Fibroblast of skin of left biceps (primary cell): ENCODE measurements around the gene CDC42EP5.
"Not testable (repeated sequence)": the region's sequence is repeated elsewhere in the genome, so short reads cannot be mapped to it uniquely, and the experiment has no call there.

ENCODE experiments used
- DNase-seq, 2 experiments: peaks; one replicate each; pipeline ENCODE4 v3.0.0-alpha.2; 2013; ENCODE audit warnings: low read depth in 2 of 2

CDC42EP5 gene, protein sequence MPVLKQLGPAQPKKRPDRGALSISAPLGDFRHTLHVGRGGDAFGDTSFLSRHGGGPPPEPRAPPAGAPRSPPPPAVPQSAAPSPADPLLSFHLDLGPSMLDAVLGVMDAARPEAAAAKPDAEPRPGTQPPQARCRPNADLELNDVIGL

DNA sequence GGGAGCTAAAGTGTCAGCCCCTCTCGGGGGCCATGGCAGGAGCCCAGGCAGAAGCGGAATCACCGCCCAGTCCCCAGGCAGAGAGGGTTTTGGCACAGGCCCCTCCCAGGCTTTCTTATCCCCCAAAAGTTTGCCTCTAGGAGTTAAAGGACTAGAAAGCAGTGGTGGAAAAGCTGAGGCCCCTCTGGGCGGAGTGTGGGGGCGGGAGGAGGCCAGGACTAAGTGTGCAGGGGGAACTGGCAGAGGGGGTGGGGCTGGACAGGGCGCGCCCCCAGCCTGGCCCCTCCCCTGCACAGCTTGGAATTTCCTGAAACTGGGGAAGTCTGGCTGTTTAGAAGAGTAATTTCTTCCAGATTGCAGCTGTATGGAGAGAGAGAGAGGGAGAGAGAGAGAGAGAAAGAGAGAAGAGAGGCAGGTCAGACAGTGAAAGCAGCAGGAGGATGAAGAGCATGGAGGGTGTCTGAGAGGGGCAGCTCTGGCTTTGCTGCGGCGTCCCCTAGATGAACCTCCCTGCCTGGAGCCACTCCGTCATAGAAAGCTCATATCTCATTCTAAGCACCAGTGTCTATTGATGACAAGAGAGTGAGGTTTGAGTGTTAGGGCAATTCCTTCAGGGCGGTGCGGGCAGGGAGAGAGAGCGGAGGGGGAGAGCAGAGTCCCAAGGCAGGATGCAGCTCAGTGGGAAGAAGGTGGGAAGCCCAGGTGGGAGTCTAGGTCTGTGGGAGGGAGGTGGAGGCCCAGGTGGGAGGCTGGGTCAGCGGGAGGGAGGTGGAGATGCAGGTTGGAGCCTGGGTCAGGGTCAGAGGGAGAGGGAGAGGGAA lies at the start of gene CDC42EP5:
Gene CDC42EP5, minus strand, starts transcription at position 226 of the 821 bp plus-strand sequence. CDS start 7,749 bp downstream, outside the sequence.
- DNase-seq, result peak; percentile 87 to 88

DNA sequence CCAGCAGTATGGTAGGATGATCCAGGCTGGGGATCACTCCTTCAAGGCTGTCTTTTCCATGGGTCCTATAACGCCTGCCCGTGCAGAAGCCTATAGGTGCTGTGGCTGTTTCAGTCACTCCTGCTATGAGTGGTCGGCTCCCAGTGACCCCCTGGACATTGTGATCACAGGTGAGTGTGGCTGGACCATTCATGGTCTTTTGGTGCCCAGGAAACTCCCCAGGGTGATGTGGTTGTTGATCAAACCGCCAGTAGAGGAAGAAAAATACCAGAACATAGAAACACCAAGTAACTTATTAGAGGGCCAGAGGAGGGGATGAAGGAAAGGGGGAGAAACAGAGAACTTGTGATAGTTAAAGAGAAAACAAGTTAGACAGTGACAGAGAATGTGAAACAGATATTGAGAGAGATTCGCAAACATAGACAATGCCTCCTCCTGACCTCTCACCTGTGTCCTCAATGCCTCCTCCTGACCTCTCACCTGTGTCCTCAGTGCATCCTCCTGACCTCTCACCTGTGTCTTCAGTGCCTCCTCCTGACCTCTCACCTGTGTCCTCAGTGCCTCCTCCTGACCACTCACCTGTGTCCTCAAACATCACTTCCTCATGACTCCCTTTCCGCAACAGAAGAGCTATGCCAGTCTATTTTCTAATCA lies 48.9 kb upstream of the CDC42EP5 start:
- no peak for DNase-seq

DNA sequence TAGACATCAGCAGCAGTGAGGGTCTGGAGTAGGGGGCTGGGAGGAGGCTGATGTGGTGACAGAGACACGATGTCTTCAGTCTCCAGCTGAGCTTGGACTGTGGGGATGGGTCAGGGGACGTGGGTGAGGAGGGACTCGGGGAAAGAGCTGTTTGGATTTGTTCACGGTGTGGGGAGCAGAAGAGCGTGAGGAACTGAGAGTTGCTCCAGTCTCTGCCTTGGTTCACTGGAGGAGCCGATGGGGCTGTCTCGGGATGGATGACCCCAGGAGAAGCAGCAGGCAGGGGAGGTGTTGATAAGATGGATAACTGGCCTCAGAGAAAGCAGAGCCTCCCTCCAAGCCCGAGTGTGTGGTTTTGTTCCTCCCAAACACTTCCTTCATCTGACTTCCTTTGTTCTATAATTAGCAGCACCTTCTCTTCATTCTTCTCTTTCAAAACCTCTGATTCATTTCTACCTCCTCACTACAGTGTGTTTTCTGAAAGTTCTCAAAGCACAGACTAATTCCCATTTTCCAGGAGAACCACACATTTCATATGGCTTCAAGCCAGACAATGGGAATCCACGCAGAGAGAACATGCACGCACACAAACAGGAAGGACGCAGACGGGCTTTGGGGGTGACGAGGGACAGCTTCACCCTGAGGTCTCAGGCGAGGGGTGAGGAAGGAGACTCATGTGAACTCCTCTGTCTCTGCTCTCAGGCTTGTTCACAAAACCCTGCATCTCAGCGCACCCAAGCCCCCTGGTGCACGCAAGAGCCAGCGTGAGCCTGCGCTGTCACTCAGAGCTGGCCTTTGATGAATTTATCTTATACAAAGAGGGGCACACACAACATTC lies 48.1 kb upstream of the CDC42EP5 start:
- no peak for DNase-seq

DNA sequence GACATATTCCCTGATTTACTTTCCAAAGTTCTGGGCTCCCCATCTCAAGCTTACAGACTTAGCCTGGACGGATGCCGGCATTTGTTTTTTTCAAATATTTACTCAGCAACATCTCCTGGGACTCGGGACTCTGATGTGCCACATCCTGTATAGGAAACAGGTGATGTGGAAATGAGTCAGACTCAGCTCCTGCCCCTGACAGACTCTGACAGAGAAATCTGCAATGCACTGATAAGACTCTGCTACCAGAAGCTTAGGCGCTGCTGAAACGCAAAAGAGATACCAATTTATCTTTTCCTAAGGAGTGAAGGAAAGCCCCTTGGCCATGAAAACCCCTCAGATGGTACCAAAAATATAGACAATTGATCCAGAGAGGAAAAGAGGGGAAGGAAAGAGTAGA lies 45.7 kb upstream of the CDC42EP5 start:
- no peak for DNase-seq

DNA sequence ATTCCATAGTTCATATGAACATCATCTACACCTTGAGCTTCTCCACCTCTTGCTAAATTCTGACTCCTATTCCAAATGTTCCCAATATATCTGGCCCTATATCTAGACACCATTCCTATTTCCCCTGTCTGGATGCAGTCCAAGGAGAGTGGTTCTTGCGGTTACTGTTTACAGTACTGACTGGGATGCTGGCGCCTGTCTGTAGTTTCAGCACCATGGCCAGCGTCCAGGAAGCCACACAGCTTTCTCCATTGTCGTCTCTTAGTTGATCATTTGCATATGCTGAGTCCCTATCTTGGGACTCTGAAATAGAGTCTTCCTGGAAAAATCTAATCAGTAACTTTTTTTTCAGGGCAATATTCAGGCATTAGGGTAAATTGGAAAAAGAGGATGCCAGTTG lies 44.4 kb upstream of the CDC42EP5 start:
- no peak for DNase-seq

DNA sequence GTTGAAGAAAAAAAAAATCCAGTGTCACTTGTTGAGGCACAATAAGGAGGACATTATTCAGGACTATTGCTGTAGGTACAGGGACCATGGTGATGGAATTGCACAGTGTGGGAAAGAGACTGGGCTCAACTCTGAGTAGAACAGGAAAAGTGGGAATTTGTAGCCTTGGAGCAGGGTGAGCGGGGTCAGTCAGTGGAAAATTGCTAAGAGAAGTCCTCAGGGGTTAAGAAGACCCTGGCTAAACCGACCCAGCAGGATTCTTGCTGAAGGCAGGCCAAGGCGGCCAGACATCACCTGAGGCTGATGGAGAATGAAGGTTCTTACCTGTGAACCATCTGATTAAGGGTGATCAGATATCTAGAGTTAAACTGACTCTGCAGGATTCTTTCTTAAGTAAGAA lies 42.1 kb upstream of the CDC42EP5 start:
- no peak for DNase-seq

DNA sequence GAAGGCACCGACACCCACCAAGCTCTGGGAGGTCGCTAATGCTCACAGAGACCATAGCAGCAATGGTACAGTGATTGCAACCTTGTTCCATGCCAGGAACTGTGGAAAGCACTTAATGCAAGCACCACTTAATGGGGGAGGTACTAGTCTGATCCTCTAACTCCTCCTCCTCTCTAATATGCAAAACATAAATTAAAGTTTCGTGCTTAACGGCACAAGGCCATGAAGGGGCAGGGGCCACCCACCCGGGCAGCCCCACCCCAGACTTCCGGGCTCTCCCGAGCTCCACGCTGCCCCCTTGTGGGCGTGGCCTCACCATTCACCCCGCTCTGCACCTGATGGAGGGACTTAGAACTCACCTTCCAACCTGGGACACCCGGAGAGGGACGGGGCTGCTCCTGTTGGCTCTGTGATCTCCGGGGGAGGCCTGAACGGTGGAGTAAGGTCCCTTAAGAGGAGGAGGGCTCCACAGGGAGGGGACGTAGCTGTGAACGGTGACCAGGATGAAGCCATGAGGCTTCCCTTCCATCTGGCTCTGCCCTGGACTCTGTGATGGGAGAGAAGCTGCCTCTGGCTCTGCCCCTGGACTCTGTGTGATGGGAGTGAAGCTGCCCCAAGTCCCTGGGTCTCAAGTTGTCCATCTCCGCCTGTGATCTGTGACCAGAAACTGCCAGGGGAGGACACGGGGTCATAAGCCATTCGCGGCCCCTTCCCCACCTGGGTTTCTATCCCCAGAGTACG lies 36.3 kb upstream of the CDC42EP5 start:
- not testable (repeated sequence) for DNase-seq

DNA sequence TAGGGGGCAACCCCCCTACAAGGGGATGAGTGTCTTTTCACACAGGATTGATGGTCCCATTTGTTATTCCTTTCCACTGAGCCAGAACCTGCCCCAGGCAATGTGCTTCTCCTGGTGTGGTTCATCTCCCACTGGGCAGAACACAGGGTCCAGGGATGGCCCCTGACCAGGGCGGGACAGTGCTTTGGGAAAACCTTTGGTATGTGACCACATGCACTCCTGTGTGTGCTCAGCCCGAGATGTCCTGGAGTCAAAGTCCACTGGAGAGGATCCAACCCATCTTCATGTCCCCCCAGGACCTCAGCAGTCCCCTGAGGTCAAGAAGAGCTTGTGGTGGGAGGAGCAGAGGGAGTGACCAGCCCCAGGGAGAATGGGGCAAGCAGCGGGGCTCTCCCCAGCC lies 35.4 kb upstream of the CDC42EP5 start:
- not testable (repeated sequence) for DNase-seq

DNA sequence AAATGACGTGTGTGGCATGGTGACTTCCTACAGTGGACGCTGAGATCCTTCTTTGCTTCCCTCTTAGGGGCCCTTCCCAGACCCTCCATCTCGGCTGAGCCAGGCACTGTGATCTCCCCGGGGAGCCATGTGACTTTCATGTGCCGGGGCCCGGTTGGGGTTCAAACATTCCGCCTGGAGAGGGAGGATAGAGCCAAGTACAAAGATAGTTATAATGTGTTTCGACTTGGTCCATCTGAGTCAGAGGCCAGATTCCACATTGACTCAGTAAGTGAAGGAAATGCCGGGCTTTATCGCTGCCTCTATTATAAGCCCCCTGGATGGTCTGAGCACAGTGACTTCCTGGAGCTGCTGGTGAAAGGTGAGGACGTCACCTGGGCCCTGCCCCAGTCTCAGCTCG lies 34.7 kb upstream of the CDC42EP5 start:
- DNase-seq, result no peak

DNA sequence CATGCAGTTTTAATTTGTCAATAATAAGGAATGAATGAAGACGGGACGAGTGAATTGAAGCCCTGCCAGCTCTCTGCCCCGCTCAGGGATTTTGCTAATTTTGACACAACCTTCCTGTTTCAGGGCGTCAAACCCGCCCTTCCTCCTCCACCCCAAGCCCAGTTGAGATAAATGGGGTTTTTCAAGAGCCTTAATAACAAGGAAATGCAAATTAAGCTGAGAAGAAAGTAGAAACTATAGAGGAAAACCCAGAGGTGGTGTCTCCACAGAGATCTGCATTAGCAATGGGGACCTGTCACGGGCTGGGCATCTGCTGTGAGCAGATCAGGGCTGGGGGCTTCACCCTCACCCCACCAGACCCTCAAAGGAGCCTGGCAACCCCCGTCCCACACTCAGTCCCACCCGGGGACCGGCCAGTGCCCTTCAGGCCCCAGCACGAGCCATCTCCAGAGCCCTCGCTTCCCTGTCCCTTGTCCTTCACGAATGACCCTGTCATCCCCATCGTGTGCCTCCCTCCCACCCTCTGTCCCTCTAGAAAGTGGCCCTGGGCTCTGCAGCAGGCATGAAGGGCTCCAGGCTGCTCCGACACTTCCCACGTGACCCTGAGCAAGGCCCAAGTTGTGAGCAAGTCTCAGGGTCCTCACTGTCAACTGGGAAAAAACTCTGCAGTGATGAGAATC lies 34.1 kb upstream of the CDC42EP5 start:
- DNase-seq, result not testable (repeated sequence)

DNA sequence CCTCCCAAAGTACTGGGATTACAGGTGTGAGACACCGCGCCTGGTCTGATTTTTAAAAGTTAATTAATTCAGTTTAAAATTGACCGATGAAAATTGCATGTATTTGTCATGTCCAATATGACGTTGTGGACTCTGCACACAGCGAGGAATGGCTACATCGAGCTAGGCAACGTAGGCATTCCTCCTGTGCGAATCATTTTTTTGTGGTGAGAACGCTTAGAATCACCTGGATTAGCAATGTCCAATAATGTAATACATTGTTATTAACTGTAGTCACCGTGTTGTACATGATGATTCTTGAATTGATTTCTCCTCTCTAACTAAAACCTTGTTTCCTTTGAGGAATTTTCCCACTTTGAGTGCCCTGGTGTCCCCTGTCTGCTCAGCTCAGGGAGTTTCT lies 33.0 kb upstream of the CDC42EP5 start:
- DNase-seq, result no peak

DNA sequence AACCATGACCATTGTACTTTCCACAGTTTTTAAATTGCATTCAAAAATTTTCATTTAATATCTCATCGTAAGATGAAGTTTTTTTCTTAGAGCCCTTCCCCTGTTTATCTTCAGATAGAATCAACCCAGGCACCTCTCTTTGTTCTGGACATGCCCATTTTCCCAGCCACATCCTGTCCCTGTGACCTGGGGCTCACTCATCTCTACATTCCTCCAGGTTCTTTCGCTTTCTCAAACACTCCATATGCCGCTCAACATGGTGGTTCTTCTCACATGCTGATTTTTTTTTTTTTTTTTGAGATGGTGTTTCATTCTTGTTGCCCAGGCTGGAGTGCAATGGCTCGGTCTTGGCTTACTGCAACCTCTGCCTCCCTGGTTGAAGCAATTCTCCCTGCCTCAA lies 32.4 kb upstream of the CDC42EP5 start:
- not testable (repeated sequence) for DNase-seq

DNA sequence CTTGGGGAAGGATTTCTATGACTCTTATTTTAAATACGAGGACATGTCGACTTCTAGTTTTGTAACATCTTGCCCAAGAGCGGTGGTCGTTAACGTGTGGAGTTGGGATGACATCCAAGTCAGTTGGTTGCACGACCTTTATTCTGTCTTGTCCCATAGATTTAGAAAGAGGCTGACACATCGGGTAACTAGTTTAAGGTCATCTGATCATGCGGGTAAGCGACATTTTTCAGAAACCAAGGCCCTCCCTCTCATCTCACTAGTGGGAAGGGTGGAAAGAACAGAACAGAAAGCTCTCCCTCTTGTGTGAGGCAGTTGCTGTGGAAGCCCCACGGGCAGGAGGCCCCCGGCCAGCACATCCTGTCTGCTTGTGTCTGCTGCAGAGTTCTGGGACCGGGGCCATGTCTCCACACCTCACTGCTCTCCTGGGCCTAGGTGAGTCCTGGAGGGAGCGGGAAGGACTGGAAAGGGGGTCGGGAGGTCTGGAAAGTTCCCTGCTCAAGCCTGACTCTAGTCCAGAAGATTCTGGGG lies 29.5 kb upstream of the CDC42EP5 start, which contains the start of gene LAIR2:
Gene LAIR2, plus strand, starts transcription at position 314 of the 531 bp plus-strand sequence. Its CDS starts 88 bp downstream, at position 402.
- no peak for DNase-seq

DNA sequence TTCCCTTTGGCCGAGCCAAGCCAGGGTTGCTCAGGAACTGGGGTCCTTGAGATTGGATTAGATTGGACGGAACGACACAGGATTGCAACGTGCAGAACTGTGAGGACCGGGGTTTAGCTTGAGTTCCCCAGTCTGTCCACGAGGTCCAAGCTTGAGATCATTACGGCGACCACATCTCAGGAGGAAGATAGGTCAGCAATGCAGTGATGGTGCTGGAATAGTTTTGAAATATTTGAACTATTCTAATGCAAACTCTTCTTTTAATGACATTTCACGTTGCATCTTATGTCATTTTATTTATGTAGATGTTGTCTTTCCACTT lies 25.3 kb upstream of the CDC42EP5 start:
- DNase-seq, result not testable (repeated sequence)

DNA sequence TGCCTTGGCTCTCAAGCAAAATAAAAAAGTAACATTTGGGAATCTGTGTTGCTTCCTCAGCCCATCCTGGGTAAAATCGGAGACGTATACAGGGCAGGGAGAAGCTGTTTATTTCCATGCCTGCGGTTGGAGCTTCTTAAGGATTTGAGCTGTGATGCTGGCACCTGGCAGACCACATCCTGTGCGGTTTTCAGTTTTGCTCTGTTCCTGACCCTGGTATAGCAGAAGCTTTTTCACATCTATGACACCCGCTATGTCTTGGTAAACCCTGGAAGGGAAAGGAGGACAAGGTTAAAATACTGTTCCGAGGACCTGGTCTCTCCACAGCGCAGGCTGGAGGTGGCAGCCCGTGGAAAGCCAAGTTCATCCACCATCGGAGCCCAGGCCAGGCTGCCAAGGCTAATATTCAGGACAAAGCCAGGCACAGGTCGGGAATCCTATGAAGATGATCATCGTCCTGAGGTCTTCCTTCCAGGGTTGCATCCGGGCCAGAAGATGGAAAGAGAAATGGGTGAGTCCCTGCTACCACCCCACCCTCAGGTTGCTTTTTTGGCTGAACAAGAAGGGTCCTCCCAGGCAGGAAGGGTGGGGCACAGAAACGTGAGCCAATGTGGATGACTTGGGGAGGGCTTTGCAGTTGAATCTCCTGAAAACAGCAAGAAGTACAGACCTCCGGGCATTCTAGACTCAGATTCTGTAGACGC lies 24.8 kb upstream of the CDC42EP5 start:
- DNase-seq, result not testable (repeated sequence)

DNA sequence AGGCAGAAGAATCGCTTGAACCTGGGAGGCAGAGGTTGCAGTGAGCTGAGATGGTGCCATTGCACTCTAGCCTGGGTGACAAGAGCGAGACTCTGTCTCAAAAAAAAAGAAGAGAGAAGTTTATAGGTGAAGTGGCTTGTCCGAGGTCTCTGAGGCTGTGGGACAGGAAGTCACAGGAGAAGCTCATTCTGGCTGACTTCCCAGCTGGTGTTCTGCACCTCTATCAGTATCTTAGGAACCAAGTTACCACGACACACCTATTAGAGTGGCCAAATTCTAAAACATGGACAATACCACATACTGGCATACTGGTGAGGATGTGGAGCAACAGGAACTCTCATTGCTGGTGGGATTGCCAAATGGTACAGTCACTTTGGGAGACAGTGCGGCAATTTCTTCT lies 22.2 kb upstream of the CDC42EP5 start:
- DNase-seq, result not testable (repeated sequence)

DNA sequence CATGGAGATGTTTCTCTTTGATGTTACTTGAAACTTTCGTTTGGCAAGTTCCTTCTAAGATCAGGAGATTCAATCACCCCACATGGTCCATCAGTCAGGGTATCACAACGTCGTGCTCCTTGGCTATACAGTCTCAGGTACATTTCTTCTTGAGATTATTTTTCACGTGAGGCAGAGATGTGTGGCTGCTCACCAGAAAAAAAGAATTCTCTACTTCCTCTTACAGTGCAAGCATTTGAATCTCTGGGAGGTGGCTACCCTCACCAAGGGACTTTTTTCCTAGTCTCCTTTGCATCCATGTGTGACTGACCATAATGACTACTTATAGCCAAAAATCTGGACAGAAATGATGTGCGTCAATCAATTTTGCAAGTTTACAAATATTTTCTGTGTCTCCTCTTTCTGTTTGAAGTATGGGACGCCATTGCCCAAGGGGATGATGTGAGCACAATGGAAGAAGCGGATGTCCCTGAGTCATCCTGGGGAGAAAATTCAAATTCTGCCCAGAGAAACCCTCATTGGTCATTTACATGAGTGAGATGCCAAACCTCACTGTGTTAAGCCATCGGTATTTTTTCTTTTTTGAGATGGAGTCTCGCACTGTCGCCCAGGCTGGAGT lies 21.0 kb upstream of the CDC42EP5 start:
- no peak for DNase-seq

DNA sequence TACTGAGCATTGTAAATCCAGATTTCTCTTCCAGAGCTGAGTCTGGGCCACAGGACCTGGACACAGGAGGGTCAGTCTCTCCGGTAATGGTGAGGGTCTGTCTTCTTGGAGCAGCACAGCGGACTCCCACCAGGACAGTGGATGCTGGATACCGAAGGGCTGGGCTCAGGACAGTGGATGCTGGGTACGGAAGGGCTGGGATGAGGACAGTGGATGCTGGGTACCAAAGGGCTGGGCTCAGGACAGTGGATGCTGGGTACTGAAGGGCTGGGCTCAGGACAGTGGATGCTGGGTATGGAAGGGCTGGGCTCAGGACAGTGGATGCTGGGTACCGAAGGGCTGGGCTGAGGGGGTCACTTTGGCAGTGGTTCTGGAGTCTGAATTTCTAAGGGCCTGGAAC lies 20.0 kb upstream of the CDC42EP5 start:
- DNase-seq, result not testable (repeated sequence)

DNA sequence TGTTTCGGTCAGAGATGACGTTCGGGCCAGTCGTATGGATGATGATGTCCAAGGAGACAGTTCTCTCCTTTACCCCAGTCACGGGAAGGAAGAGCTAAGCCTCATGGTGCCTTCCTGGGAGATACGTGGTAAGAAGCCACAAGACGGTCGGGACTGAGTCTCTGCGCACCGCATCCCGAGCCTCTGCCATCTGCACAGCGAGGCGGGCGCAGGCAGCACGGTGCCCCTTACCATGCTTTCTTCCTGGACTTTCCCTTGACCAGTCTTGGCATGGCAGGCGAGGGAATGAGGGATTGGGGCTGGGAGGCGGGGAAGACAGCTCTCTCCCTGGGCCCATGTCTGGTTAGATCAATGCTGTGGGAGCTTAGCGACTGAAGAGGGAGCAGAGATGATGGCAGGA lies 19.5 kb upstream of the CDC42EP5 start:
- DNase-seq, result no peak
